HL-60/S4 treated with retinoic acid at 250 ng/mL for 4 days and 3 days (cell line): ENCODE measurements around the gene RS1.

ENCODE experiments used
- in situ Hi-C: fragments of 300-500 bp; cut with MboI; formaldehyde crosslinking; loops from 2 replicates; pipeline ENCODE4 v1.7.0; 2022; ENCODE audit warnings: low sequenced_read_pairs

Gene RS1

DNA sequence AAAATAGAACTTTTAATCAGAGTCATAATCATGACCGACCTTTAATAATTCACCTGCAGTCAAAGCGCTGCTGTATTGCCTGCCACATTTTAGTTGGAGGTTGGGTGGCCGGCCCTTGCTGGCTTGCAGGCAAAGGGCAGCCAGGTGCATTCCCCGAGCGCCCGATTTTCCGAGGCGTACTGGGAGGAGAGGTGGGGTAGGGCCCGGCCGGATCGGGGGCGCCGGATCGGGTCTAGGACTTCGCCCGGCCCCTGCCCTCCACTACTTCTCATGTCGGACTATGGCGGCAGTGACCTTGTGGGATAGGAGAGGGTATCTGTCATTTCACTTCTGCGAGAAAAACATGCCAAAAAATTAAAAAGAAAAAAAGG, 2.5 kb upstream of the RS1 start:
- in situ Hi-C loops: no loop called here

DNA sequence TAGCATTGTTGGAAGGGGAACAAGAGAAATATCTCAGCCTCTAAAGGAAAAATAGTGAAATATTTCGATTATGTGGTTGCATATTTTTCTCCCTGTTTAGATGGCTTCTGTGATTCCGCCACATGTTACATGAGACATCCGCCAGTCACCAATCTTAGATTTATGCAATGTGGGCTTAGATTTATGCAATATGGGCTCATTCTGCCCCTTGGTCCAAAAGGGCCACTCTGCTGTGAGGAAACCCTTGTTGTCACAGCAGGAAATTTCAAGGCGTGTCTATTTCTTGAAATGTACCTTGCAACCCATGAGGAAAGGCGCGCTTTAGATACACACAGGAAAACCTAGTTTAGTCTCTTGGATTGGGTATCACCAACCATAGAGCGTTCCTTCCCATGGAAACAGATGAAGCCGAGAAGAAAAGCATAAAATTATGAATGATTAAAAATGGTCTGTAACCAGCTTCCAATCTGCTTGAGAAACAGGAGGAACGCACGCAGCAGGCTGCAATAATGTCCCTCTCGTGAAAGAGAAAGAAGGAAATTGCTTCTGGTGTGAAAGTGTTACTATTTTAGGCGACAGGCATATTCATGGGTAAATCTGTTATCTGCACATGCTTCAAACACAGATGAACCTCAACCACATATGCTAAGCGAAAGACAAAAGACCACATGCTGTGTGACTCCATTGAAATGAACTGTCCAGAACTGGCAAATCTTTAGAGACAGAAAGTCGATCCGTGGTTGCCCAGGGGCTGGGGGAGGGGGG, 3.7 kb downstream of the RS1 start:
- in situ Hi-C loops: no loop called here

DNA sequence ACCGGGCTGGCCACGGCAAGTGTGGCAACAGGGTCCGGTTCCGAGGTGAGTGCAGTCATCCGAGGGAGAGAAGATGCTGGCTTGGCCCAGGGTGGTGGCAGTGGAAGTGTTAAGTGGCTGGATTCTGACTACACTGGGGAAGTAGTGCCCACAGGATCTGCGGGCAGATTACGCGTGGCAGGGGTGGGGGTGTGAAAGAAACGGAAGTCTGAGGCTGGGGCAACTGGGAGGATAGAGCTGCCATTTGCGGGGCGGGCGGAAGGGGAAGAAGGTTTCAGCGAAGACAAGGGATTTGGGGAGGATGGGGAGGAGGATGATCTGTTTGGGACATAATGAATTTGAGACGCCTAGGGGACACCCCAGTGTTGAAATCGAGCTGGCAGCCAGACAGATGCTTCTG, 5.3 kb downstream of the RS1 start:
- in situ Hi-C loops: no loop called here

DNA sequence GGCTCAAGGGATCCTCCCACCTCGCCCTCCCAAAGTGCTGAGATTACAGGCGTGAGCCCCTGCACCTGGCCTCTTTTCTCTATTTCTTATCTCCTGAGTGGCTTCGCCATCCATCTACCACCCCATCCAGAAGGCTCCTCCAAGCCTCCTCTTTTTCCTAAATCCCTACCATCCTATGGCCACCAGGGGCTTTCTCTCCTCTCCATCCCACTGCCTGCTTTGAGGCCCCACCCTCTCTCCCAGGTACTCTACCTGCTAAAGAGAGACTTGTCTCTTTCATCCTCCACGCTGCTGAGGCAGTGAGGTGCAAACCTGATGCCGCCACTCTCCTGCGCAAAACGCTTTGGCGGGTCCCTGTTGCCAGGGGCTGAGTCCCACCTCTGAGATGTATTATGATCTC, 7.0 kb downstream of the RS1 start:
- in situ Hi-C loops: no loop called here

DNA sequence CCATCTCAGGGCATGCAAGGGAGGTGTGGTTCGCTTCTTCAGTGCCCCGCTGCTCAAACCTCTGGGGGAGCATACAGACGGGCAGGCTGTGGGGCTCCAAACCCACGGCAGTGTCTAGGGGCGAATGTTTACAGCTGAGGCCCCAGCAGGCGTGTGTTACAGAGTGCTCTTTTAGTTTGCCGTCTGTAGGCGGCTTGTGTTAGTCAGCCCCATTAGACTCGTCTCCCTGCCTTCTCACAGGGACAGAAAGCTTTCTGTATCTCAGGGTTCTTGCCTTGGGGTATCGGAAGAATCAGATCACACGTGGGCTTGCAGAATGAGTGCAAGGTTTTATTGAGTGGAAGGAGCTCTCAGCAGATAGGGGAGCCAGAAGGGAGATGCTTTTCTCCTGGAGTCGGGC, 10.6 kb downstream of the RS1 start:
- in situ Hi-C loops: no loop called here

DNA sequence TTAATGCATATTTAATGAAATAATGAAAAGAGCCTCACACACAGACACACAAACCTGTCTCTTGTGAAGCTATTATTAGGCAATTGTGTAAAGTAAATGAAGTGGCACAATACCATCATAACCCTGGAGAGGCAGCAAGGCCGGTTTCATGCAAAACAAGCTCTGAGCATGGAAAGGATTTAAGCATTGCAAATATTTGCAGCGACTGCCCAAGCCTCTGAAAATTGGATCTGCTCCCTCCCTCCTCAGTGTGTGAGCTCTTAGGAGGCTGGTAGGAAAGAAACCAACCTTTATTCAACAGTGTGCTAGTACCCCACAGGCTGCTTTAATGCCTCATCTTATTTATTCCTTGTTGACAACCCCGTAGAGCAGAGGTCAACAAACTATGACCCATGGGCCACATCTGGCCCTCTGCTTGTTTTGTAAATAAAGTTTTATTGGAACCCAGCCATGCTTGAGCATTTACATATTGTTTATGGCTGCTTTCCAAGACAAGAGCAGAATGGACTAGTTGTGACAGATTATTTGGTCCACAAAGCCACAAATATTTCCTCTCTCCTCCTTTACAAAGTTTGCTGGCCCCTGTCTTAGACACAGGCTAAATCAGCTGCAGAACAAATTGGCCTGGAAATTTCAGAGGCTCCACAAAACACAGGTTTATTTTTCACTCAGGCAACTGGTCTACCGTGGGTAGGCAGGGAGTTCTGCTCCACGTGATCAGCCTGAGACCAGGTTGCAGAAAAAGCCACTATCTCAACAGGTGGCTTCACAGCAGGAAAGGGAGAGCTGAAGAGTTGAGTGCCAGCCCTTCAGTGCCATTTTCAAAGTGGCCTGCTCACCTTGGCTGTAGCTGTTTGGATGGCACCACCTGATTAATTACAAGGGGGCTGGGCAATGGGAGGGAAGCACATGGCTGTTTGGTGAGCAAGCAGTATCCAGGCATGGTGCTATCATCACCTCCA, 16.8 kb downstream of the RS1 start:
- in situ Hi-C loops: no loop called here

DNA sequence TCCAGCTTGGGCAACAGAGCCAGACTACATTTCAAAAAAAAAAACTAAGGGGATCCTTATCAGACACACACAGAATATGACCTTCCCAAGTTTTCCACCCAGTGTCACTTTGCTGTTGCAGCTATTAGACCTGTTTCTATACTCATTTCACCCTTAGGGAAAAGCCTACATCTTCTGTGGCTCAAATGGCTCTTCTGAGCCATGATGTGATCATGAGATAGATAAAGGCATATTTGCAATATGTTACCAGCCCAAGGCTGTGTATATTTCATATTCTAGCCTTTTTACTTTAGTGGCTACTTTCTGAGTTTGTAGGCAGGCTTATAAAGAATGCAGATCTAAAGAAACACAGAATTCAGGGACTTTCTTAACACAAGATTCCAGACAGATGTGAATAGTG, 19.3 kb downstream of the RS1 start:
- in situ Hi-C loops: no loop called here

DNA sequence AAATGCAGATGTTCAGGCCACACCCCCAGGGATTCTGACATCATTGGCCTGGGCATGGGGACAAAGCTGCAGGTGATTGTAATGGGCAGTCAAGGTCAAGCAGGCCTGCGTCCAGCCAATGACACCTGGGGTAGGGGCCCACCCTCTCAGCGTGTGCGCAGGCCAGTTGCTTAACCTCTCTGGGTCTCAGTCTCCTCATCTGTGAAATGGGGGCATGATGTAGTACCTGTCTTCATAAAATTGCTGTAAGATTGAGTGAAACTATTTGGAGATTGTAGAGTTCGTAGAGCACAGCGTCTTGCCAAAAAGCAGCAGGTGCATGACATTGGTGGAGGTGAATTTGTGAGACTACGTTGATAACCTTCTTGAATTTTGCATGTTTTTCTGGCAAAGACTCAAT, 21.2 kb downstream of the RS1 start:
- in situ Hi-C loops: no loop called here

DNA sequence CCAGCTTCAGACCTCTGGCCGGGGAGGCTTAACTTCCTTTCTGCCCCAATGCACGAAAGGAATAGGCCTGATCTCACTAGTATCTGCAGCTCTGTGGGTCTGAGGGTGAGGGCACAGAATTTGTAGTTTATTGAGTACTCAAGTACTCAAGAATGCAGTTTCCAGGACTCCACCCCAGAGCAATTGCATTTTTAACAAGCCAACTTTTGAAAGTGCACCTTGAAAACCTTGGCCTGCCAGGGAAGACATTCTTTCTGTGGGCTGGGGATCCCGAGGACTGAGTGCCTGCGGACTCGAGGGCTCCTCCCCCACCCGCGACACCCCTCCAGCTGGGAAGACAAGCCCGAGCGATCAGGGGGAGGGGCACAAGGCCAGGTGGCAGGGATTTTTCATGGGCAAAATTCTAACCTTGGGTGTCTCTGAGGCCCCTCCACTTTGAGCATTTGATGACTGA, 22.4 kb downstream of the RS1 start:
- in situ Hi-C loops: no loop called here

DNA sequence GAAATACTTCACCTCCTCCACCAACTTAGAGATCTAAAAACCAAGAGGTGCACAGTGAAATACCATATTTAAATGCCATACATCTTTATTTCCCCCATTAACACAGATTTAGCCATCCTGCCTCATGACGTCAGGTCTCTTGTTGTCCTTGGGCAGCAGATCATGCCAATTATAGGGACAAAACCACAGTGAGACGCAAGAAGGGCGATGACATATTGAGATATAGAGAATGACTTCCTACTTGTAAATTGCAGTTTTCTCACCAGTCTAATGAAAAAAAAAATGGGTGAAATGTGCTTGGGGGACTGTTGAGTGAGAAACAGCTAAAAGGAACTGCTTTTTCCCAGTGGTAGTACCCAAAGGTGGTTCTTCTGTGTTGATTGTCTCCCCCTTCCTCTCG, 24.3 kb downstream of the RS1 start:
- in situ Hi-C loops: no loop called here

DNA sequence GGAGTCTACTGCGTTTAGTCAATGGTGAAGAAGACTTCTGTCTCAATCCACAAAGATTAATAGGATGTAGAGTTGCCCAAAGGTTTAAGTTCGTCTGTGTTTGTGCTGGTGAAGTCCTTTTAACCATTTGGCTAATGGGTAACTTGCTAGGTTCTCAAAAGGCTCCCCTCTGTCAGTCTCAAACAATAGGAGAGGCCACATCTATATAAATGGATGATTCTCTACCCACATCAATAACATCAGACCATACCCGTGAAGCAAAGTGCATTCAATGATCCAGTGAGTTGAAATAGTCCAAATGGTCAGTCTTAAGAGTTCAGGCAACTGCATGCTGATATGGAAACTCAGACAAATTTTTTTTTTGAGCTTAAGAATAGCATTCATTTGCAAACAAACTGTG, 28.1 kb downstream of the RS1 start:
- in situ Hi-C loops: no loop called here

DNA sequence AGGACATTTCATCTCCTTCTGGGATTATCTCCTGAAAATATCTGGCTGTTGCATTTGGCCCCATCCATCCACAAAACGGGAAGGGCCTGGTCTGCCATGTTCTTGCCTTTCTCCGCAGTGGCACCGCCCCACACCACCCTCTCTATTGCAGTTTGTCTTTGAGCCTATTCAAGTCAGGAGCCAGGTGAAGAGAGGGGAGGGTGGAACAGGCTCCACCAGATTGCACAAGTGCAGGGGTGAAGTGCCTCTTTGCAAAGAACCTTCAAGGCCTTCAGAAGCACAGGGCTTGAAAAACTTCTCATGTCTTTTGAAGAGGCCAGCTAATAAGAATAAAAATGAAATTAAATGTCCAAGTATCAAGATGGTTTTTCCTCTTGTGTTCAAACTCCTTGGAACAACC, 28.7 kb downstream of the RS1 start:
- in situ Hi-C loops: no loop called here

DNA sequence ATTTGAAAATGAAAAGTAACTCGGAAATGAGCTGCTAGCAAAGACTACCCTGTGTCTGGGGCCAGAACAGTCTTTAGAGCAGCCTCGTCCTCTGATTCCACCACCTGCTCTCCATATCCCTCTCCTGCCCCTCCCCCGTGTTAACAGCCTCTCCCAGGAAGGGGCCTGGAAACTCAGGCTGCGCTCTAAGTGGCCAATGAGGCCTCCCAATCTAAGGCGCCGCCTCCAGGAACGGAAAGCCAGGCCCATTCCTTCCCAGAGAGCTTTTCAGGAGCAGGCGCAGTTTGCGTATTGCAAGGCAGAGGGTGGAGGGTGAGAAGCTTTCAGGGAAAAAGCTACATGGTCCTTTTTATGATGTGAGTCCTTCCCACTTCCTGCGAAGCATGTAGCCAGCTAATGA, 31.2 kb downstream of the RS1 start:
- in situ Hi-C loops: no loop called here

DNA sequence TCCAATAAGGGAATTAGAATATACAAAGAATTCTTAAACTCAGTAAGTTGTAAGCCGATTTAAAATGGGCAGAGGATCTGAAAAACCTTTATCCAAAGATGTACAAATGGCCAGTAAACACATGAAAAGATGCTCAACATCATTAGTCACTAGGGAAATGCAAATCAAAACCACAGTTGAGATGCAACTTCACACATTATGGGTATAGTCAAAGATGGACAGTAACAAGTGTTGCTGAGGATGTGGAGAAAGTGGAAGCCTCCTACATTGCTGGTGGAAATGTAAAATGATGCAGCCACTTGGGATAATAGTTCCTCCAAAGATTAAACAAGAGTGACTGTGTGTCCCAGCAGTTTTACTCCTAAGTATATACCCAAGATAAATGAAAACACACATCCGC, 32.6 kb downstream of the RS1 start:
- in situ Hi-C loops: no loop called here

DNA sequence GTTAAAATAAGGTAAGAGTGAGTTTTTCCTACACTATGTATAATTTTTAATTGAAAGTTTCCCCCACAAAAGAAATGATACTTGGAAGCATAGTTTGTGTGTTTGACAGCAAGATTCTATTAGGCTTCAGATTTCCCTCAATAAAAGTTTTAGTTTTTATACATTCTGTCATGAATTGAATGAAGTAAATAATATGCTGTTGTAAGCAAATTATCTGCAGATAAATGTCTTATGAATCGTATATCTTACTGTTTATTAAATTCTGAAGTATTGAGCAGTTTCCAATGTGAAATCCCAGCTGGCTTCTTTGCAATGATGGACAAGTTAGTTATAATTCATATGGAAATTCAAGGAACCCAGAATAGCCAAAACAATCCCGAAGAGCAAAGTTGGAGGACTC, 33.5 kb downstream of the RS1 start:
- in situ Hi-C loops: no loop called here

DNA sequence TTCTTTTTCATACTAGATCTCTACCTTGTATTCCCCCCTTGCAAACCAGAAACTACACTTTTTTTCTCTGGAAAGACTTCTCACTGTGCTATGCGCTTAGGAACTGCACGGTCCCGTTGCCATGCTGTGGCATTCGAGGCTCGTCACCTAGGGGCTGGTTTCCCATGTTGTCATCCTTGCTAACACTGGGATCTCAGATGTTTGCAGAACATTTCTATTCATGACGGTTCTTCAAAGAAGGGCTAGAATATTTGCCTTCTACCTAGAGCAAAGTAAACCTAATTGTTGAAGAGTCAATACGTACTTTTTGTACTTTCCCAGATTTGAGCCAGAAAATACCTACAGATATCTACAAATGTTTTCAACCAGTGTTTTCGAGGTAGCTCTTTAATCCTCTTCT, 41.0 kb downstream of the RS1 start:
- in situ Hi-C loops: no loop called here

DNA sequence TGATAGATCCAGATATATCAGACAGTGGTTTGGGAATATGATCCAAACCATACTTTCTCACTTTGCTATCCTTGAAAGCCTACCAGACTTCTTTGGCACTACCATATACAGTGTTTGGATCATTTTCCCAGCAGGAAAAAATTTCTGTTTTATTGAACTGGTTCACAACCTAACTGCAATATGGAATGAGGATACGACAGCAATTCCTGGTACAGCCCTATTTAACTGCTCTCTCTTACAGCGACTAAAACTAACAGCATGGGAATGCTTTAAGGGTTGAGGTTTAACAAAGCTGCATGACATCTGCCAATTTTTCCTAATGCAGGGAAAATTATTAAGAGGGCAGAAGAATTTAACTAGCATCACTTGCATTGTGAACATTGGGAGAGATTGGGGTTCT, 47.3 kb downstream of the RS1 start:
- in situ Hi-C loops: no loop called here

DNA sequence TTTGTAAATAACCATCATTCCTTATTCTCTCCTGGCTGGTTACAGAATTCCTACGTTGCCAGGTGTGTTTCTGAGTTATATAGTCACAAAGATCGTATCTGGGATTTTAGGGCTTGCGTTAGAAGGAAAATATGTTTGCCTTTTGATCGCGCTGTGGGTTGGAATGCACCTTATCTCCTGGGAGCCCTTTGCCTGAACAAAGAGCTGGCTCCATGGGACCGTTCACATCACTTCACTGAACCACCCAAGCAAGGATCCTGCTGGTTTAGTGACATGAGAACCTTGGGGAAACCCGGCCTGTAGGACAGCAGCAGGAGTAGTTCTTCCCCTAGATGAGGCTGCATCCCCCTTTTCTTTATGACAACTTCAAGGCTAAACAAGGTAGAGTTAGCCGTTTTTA, 51.6 kb downstream of the RS1 start:
- in situ Hi-C loops: no loop called here

DNA sequence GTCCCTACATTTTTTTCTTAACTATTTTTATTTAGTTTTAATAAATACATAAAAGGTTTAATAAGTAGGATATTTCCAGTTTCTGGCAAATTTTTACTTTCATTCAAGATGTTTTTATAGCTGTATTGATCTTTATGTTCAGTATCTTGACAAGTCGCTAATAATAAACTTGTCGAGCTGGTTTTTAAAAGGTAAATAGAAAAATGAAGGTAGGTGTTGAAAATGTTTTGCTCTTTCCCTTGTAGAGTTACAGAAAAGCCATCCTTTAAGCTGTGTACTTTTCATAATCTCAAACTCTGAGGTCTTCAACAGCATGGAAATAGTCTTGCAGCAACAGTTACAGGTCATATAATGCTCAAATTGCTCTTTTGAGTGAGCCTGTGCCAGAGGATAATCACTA, 52.6 kb downstream of the RS1 start:
- in situ Hi-C loops: no loop called here

DNA sequence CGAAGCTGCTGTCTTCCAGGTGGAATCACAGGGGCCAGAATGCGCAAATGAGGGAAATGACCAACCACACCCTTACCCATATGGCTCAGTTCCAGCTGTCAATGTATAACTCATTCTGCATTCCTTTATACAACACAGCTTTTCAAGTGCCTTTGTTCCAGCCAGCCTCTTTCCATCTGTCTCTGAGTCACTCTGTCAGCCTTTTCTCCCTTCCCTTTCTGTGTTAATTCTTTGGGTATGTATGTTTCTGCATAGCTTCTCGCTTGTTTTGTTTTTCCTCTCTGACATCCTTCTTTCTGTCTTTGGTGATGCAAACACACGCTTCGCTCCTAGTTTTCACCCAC, 54.5 kb downstream of the RS1 start:
- in situ Hi-C loops: no loop called here

DNA sequence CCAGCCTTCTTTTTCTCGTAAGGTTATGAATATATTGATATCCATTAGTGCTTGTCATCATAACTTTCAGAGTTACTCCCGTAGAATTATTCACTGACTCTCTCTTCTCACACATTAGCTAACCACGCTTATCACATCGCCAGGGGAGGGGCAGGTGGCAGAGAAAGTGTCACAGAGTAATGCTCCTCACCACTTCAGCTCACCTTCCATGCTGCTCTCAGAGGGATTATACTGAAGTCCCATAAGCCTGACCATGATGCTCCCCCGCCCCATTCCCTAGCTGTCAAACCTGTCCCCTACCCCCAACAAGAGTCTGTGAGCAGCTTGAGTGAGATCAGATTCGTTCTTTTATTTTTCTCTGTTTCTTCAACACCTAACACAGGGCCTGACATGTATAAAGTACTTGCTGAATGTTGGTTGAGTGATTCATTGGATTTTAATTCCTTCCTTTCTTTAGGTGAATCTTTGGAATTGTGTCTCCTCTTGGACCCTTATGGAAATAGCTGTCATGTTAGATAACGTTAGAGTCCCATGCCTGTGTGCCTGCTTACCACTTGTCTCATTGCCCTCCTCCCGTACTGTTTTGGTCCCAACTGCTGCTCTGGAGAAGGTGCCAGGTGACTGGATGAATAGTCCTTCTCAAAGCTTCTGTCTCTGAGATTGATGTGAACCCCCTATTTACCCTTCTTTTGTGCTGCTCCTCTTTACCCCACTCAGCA, 55.1 kb downstream of the RS1 start:
- in situ Hi-C loops: no loop called here
